ES-I3 (cell line): ENCODE data around the gene FABP3.
"Not testable (repeated sequence)": the region's sequence is repeated elsewhere in the genome, so short reads cannot be mapped to it uniquely, and the experiment has no call there.

Source experiments
- H3K36me3 ChIP-seq: 2 replicates; pipeline ENCODE4 v1.6.1; 2013; ENCODE audit warnings: mild to moderate bottlenecking, low read length, control low read depth, moderate library complexity; ENCODE audit not compliant: insufficient read depth
- H3K4me1 ChIP-seq: 2 replicates; pipeline ENCODE4 v1.6.1; 2013; ENCODE audit warnings: mild to moderate bottlenecking, control low read depth, low read length; ENCODE audit not compliant: insufficient read depth
- H3K9ac ChIP-seq: 2 replicates; pipeline ENCODE4 v1.6.1; 2013; ENCODE audit warnings: low read depth, mild to moderate bottlenecking, low read length, moderate library complexity
- H3K9me3 ChIP-seq: 2 replicates; pipeline ENCODE4 v1.6.1; 2013; ENCODE audit warnings: mild to moderate bottlenecking, low read length, moderate library complexity; ENCODE audit not compliant: control insufficient read depth, insufficient read depth

Gene FABP3

GRCh38 chr1:31389616-31390015 lies 16.7 kb upstream of the FABP3 start:
- peaks cover 4% of the 10 kb centered on the region; the same call in 1 of the 2 replicates for H3K4me1 ChIP-seq

GRCh38 chr1:31387612-31388011 lies 14.7 kb upstream of the FABP3 start:
- H3K36me3 ChIP-seq = no peaks in the 10 kb centered on the region
- peaks cover 4% of the 10 kb centered on the region; the same call in 1 of the 2 replicates for H3K4me1 ChIP-seq
- no peak overlapping the region for H3K9ac ChIP-seq
- no peaks in the 10 kb centered on the region for H3K9me3 ChIP-seq

More at GRCh38 chr1:31389616-31390015, 16.7 kb upstream of the FABP3 start:
- no peaks in the 10 kb centered on the region for H3K9me3 ChIP-seq
- no peaks in the 10 kb centered on the region for H3K36me3 ChIP-seq
- H3K9ac ChIP-seq = no peak overlapping the region

GRCh38 chr1:31386576-31387243 lies 13.8 kb upstream of the FABP3 start:
- H3K4me1 ChIP-seq, H3K9ac ChIP-seq, H3K9me3 ChIP-seq, H3K36me3 ChIP-seq: not testable (repeated sequence)

- Histone ChIP-seq H3K9ac (no peak overlapping the region), H3K9me3 (no peaks in the 10 kb centered on the region), H3K36me3 (no peaks in the 10 kb centered on the region), H3K4me1 (peaks cover 4% of the 10 kb centered on the region; the same call in 1 of the 2 replicates)
Observed at GRCh38 chr1:31383967-31384366, 11.1 kb upstream of the FABP3 start.

GRCh38 chr1:31382379-31382989 lies 9.6 kb upstream of the FABP3 start:
- Histone ChIP-seq H3K36me3 (no peaks in the 10 kb centered on the region), H3K9me3 (no peaks in the 10 kb centered on the region), H3K9ac (no peak overlapping the region), H3K4me1 (peaks cover 4% of the 10 kb centered on the region; the same call in 1 of the 2 replicates)

- H3K9me3 ChIP-seq = no peaks in the 10 kb centered on the region
- peaks cover 5% of the 10 kb centered on the region for H3K4me1 ChIP-seq
- H3K36me3 ChIP-seq = no peaks in the 10 kb centered on the region
- no peak overlapping the region for H3K9ac ChIP-seq
Observed at GRCh38 chr1:31381394-31382294, 8.8 kb upstream of the FABP3 start.

- peaks cover 13% of the 10 kb centered on the region for H3K4me1 ChIP-seq
- no peaks in the 10 kb centered on the region for H3K9me3 ChIP-seq
- no peaks in the 10 kb centered on the region for H3K36me3 ChIP-seq
- H3K9ac ChIP-seq = no peak overlapping the region
Observed at GRCh38 chr1:31380181-31380580, 7.3 kb upstream of the FABP3 start.

GRCh38 chr1:31378001-31378400 lies 5.1 kb upstream of the FABP3 start:
- H3K9ac ChIP-seq = no peak overlapping the region
- H3K4me1 ChIP-seq = peaks cover 17% of the 10 kb centered on the region
- H3K36me3 ChIP-seq = no peaks in the 10 kb centered on the region
- no peaks in the 10 kb centered on the region for H3K9me3 ChIP-seq

GRCh38 chr1:31377364-31377863 lies 4.5 kb upstream of the FABP3 start:
- Histone ChIP-seq H3K9me3 (no peaks in the 10 kb centered on the region), H3K4me1 (peaks cover 18% of the 10 kb centered on the region), H3K36me3 (no peaks in the 10 kb centered on the region), H3K9ac (no peak overlapping the region)

GRCh38 chr1:31376375-31377134 lies 3.7 kb upstream of the FABP3 start:
- Histone ChIP-seq H3K36me3 (no peaks in the 10 kb centered on the region), H3K4me1 (peaks cover 24% of the 10 kb centered on the region), H3K9me3 (no peaks in the 10 kb centered on the region), H3K9ac (no peak overlapping the region)

GRCh38 chr1:31374511-31375196 lies 1.8 kb upstream of the FABP3 start:
- H3K36me3 ChIP-seq = no peaks in the 10 kb centered on the region
- H3K4me1 ChIP-seq = peaks cover 20% of the 10 kb centered on the region
- H3K9ac ChIP-seq = no peak overlapping the region
- H3K9me3 ChIP-seq = no peaks in the 10 kb centered on the region

- Histone ChIP-seq H3K9ac (peak overlapping the region; percentile 36; the same call in 1 of the 2 replicates), H3K4me1 (peaks cover 20% of the 10 kb centered on the region), H3K36me3 (no peaks in the 10 kb centered on the region), H3K9me3 (no peaks in the 10 kb centered on the region)
Observed at GRCh38 chr1:31373897-31374486, 1.1 kb upstream of the FABP3 start.

GRCh38 chr1:31372751-31373055 lies 173 bp downstream of the FABP3 start:
- H3K36me3 ChIP-seq = no peaks in the 10 kb centered on the region
- no peaks in the 10 kb centered on the region for H3K9me3 ChIP-seq
- peaks cover 20% of the 10 kb centered on the region for H3K4me1 ChIP-seq
- peak overlapping the region; percentile 61 for H3K9ac ChIP-seq
